ENCODE measurements around the gene MFSD12. TPM values are rescaled to one million over a fixed set of nuclear protein-coding genes. Genes with fewer than 3 reads are reported as not detected.

The MFSD12 gene
- total and polyA plus RNA-seq, 2 of the 8 experiments (the other 6 are each of a cell fraction or from before 2014, with no cell fraction given) = 59.6 to 71.3 TPM

DNA sequence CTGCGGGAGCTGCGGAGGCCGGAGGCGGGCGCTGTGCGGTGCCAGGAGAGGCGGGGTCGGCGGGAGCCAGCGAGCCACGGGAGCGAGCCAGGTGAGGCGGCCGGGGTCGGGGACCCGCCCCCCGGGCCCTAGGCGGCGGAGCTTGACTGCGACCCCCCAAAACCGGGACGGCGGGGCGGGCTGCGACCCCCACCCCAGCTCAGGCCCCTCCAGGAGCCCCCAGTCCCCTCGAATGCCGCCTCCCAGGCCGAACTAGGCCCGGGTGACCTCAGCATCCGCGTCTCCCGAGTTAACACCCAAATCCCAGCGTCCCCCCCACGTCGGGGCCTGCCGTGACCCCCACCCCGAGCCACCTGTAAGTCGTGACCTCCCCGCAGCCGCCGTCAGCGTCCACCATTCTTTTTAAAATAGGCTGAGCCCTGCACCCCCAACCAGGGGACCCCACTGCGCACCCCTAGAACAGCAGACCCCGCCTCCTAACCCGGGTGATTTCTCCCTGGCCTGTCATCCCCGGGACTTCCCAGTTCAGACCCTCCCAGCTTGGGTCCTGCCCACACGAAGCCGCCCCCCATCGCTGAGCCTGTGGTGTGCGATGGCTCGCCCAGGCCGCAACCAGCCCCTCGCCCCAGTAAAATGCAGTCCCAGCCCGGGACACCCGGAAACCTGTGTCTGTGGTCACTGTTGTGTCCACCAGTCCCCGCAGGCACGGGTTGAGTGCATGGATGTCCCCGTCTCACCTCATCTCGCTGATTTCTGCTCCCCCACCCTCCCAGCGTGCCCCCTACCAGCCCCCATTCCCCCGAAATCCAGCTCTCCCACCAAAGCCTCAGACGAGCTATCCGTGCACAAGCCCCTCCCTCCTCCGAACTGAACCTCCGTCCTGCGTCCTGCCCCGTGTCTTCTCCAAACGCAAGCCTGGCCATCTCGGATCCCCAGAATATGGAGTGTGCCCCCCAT is 50.7 kb downstream of the MFSD12 start:
- TF ChIP-seq PHF8 (conservative IDR thresholded peaks at IDR 0.05; ENCODE audit: low read depth, low read length) (peak; percentile 65), KDM4A (IDR thresholded peaks at IDR 0.05; ENCODE audit: low read depth, low read length, severe bottlenecking) (peak; percentile 62), SAP30 (IDR thresholded peaks at IDR 0.05; ENCODE audit: insufficient read depth, insufficient replicate concordance, low read length) (peak; percentile 52), CHD1 (IDR thresholded peaks at IDR 0.05; ENCODE audit: low read depth, low read length) (no peak)
- H3K4me3 ChIP-seq (ENCODE audit: extremely low read depth in 1 of 4, insufficient read depth in 2 of 4, low read depth in 3 of 4, low read length in 4 of 4) = peak overlapping the region; percentile 44 to 98 (median 58)

More for the DNA sequence above, 50.7 kb downstream of the MFSD12 start:
- Histone ChIP-seq H3K79me2 (ENCODE audit: control insufficient read depth in 1 of 2, insufficient read depth in 2 of 2, low read length in 2 of 2) (peaks cover 0 to 33% of the 10 kb centered on the region in 2 experiments; a peak in 2 of 4 replicates), H3K27ac (ENCODE audit: low read depth, low read length) (no peak overlapping the region; the same call in 1 of the 2 replicates), H3K27me3 (replicated peaks in 1 of 4; ENCODE audit: control insufficient read depth in 3 of 4, extremely low read depth in 1 of 4, insufficient read depth in 3 of 4, low read length in 3 of 4) (no peaks in the 10 kb centered on the region), H2AK5ac (ENCODE audit: low read depth, low read length) (no peak overlapping the region), H3K56ac (replicated peaks; ENCODE audit: insufficient read length, low read depth, low read length) (no peak overlapping the region), H2BK15ac (ENCODE audit: low read length) (no peak overlapping the region), H2BK12ac (ENCODE audit: low read depth, low read length) (no peak overlapping the region), H3K79me1 (ENCODE audit: low read depth, low read length) (peaks cover 21% of the 10 kb centered on the region), H3K23ac (ENCODE audit: insufficient read length) (peak overlapping the region; percentile 28), H3K23me2 (ENCODE audit: low read depth, low read length) (peaks cover 18% of the 10 kb centered on the region), H4K20me1 (replicated peaks in 1 of 2; ENCODE audit: control insufficient read depth in 1 of 2, insufficient read depth in 2 of 2, low read length in 2 of 2) (peaks cover 15 to 26% of the 10 kb centered on the region in 2 experiments), H2BK20ac (ENCODE audit: low read length) (no peak overlapping the region), H2BK120ac (replicated peaks; ENCODE audit: low read depth, low read length) (no peak overlapping the region), H3K14ac (ENCODE audit: insufficient read length) (no peak overlapping the region), H4K91ac (replicated peaks; ENCODE audit: insufficient read length, low read length) (no peak overlapping the region), H3K4me2 (ENCODE audit: insufficient read depth in 1 of 2, low read depth in 2 of 2, low read length in 2 of 2) (peak overlapping the region; percentile 95 to 99), H3K9me3 (ENCODE audit: insufficient read depth in 2 of 2, low read depth in 1 of 2, low read length in 1 of 2) (no peaks in the 10 kb centered on the region), H3K18ac (ENCODE audit: extremely low read depth, low read length) (0 out of 2 replicates have a peak overlapping the region, but pooled peaks have one; percentile 19), H2BK5ac (ENCODE audit: low read depth, low read length) (no peak overlapping the region; the same call in 1 of the 2 replicates), H3K9ac (replicated peaks in 1 of 4; ENCODE audit: extremely low read depth in 1 of 4, low read depth in 3 of 4, low read length in 3 of 4) (peak overlapping the region; percentile 6 to 73 (median 46)), H4K8ac (ENCODE audit: extremely low read depth, insufficient read depth, low read length) (peak overlapping the region; percentile 95), H3K36me3 (ENCODE audit: control insufficient read depth in 2 of 4, insufficient read depth in 4 of 4, low read length in 3 of 4) (no peaks in the 10 kb centered on the region; a peak in 2 of 8 replicates), H4K5ac (ENCODE audit: insufficient read length, low read depth, low read length) (no peak overlapping the region), H3K4ac (replicated peaks; ENCODE audit: insufficient read length, low read depth, low read length) (peak overlapping the region; percentile 53), H3K4me1 (replicated peaks in 1 of 4; ENCODE audit: control insufficient read depth in 3 of 4, insufficient read depth in 4 of 4, low read length in 3 of 4) (peaks cover 0 to 9% (median 7%) of the 10 kb centered on the region in 4 experiments; a peak in 3 of 7 replicates), H2AFZ (ENCODE audit: low read length) (no peak overlapping the region)
- ChIA-PET CTCF (ENCODE audit: partially characterized antibody) (interaction anchor here (0.6 to 1.0 kb wide), 3 partner anchors 22 to 561 kb away, joined by 3 read pairs; no protein-coding TSS in a partner anchor), POLR2A (ENCODE audit: partially characterized antibody) (interaction anchor here (0.9 to 1.5 kb wide), 4 partner anchors 8 to 32 kb away, joined by 3 to 6 read pairs (median 4); partner anchors contain the start of gene TEKTIP1)
- 2% methylated on average over 22 of the region's 69 CpGs; no CpG with 5 or more reads in 1 of the 2 experiments for WGBS, 2 experiments (ENCODE audit: extremely low coverage in 1 of 2, insufficient coverage in 1 of 2, insufficient read length in 1 of 2, insufficient replicate concordance in 2 of 2, low coverage in 1 of 2, low lambda C conversion rate in 2 of 2, missing lambda C conversion rate in 1 of 2)
- FAIRE-seq (no peak), DNase-seq (ENCODE audit: low read depth in 1 of 2, low spot score in 2 of 2) (no peak)

Measured in H1 (cell line).